Liver (tissue), 3 donors: ENCODE data around the gene LBHD1.

Source experiments
- FOXA1 ChIP-seq: IDR thresholded peaks from 2 replicates; pipeline ENCODE4 v1.6.1; 2016; ENCODE audit warnings: antibody characterized with exemption
- GABPA ChIP-seq, 2 donors: IDR thresholded peaks in 1 of 2; conservative IDR thresholded peaks in 1 of 2; 2 replicates each; pipeline ENCODE4 v1.6.1; 2016; ENCODE audit warnings: antibody characterized with exemption in 2 of 2, mild to moderate bottlenecking in 1 of 2, moderate library complexity in 1 of 2
- JUND ChIP-seq, 2 donors: IDR thresholded peaks; 2 replicates each; pipeline ENCODE4 v1.6.1; 2016; ENCODE audit warnings: antibody characterized with exemption in 2 of 2
- SP1 ChIP-seq: IDR thresholded peaks from 2 replicates; pipeline ENCODE4 v1.6.1; 2018; ENCODE audit warnings: antibody characterized with exemption, mild to moderate bottlenecking
- TAF1 ChIP-seq: conservative IDR thresholded peaks from 2 replicates; pipeline ENCODE4 v1.6.1; 2016; ENCODE audit warnings: antibody characterized with exemption, mild to moderate bottlenecking
- YY1 ChIP-seq: IDR thresholded peaks from 2 replicates; pipeline ENCODE4 v1.6.1; 2016; ENCODE audit warnings: antibody characterized with exemption, mild to moderate bottlenecking
- TF ChIP-seq, protein P1 (sequence below): fragments of 150-350 bp; IDR thresholded peaks from 2 replicates; pipeline ENCODE4 v1.5.1; 2017; ENCODE audit warnings: improper control_type of control experiment, low read depth, low read length; ENCODE audit not compliant: missing input control
- TF ChIP-seq, protein P2 (sequence below): IDR thresholded peaks from 2 replicates; pipeline ENCODE4 v1.6.1; 2016; ENCODE audit warnings: antibody characterized with exemption, mild to moderate bottlenecking
- TF ChIP-seq, protein P3 (sequence below): IDR thresholded peaks from 2 replicates; pipeline ENCODE4 v1.6.1; 2016; ENCODE audit warnings: antibody characterized with exemption
- TF ChIP-seq, protein P4 (sequence below): IDR thresholded peaks from 2 replicates; pipeline ENCODE4 v1.6.1; 2016; ENCODE audit warnings: antibody characterized with exemption
- donor health status: healthy.
- donor health status: healthy.

DNA sequence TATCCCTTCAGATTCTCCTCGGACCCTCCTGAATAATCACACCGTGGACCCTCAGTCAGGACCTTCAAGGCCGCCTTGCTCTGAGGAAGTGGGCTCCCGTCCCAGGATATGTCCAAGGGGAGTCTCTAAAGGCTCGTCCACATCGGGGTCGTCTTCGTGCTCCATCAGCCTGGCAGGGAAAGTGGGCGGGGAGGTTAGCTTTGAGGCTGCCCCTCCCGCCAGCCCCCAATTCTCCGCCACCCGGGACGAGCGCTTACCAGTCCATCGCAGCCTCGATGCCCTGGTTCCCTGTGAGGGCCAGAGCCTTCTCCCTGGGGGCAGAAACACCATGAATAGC, 6.3 kb upstream of the LBHD1 start:
- TF ChIP-seq, protein P1, sequence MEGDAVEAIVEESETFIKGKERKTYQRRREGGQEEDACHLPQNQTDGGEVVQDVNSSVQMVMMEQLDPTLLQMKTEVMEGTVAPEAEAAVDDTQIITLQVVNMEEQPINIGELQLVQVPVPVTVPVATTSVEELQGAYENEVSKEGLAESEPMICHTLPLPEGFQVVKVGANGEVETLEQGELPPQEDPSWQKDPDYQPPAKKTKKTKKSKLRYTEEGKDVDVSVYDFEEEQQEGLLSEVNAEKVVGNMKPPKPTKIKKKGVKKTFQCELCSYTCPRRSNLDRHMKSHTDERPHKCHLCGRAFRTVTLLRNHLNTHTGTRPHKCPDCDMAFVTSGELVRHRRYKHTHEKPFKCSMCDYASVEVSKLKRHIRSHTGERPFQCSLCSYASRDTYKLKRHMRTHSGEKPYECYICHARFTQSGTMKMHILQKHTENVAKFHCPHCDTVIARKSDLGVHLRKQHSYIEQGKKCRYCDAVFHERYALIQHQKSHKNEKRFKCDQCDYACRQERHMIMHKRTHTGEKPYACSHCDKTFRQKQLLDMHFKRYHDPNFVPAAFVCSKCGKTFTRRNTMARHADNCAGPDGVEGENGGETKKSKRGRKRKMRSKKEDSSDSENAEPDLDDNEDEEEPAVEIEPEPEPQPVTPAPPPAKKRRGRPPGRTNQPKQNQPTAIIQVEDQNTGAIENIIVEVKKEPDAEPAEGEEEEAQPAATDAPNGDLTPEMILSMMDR: no peak
- no peak for TF ChIP-seq JUND (IDR thresholded peaks at IDR 0.05)
- TF ChIP-seq, protein P2, sequence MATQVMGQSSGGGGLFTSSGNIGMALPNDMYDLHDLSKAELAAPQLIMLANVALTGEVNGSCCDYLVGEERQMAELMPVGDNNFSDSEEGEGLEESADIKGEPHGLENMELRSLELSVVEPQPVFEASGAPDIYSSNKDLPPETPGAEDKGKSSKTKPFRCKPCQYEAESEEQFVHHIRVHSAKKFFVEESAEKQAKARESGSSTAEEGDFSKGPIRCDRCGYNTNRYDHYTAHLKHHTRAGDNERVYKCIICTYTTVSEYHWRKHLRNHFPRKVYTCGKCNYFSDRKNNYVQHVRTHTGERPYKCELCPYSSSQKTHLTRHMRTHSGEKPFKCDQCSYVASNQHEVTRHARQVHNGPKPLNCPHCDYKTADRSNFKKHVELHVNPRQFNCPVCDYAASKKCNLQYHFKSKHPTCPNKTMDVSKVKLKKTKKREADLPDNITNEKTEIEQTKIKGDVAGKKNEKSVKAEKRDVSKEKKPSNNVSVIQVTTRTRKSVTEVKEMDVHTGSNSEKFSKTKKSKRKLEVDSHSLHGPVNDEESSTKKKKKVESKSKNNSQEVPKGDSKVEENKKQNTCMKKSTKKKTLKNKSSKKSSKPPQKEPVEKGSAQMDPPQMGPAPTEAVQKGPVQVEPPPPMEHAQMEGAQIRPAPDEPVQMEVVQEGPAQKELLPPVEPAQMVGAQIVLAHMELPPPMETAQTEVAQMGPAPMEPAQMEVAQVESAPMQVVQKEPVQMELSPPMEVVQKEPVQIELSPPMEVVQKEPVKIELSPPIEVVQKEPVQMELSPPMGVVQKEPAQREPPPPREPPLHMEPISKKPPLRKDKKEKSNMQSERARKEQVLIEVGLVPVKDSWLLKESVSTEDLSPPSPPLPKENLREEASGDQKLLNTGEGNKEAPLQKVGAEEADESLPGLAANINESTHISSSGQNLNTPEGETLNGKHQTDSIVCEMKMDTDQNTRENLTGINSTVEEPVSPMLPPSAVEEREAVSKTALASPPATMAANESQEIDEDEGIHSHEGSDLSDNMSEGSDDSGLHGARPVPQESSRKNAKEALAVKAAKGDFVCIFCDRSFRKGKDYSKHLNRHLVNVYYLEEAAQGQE: no peak
- no peak for TF ChIP-seq FOXA1
- TF ChIP-seq YY1: no peak
- TF ChIP-seq, protein P3, sequence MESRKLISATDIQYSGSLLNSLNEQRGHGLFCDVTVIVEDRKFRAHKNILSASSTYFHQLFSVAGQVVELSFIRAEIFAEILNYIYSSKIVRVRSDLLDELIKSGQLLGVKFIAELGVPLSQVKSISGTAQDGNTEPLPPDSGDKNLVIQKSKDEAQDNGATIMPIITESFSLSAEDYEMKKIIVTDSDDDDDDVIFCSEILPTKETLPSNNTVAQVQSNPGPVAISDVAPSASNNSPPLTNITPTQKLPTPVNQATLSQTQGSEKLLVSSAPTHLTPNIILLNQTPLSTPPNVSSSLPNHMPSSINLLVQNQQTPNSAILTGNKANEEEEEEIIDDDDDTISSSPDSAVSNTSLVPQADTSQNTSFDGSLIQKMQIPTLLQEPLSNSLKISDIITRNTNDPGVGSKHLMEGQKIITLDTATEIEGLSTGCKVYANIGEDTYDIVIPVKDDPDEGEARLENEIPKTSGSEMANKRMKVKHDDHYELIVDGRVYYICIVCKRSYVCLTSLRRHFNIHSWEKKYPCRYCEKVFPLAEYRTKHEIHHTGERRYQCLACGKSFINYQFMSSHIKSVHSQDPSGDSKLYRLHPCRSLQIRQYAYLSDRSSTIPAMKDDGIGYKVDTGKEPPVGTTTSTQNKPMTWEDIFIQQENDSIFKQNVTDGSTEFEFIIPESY: no peak
- TF ChIP-seq, protein P4, sequence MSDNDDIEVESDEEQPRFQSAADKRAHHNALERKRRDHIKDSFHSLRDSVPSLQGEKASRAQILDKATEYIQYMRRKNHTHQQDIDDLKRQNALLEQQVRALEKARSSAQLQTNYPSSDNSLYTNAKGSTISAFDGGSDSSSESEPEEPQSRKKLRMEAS: no peak
- TF ChIP-seq SP1: no peak
- no peak for TF ChIP-seq TAF1
- no peak for TF ChIP-seq GABPA (IDR thresholded peaks at IDR 0.05 in 1 of 2, conservative IDR thresholded peaks at IDR 0.05 in 1 of 2)
